ENCODE results near the gene KCNQ5.

Gene KCNQ5

DNA sequence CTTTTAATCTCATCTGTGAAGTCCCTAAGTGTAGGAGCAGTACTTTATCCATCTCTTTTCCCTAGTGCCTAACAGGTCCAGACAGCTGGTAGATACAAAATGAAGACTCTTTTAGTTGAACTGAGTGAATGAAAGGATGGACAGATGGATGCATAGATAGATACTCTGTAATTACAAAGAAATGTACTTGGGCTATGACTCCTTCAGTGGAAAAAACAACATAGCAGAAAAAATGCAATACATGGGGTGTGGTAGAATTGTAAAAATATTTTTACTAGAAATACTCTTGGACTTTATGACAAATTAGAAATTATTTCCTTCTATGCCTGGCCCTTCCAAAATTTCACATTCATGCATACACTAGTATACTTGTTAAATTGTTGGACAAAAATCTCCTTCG lies 29.3 kb downstream of the KCNQ5 start:
- H3K27me3 ChIP-seq (ENCODE audit: insufficient read depth, low read length), result no peaks in the 10 kb centered on the region
- no peak overlapping the region for H4K91ac ChIP-seq (ENCODE audit: low read depth, low read length)
- no peak overlapping the region for H2AK5ac ChIP-seq (ENCODE audit: low read length)
- H2BK12ac ChIP-seq (ENCODE audit: low read length), result no peak overlapping the region
- no peak overlapping the region for H3K4ac ChIP-seq (ENCODE audit: low read depth, low read length)
- H3K36me3 ChIP-seq (ENCODE audit: control insufficient read depth in 1 of 2, insufficient read depth in 2 of 2, low read length in 2 of 2), result no peaks in the 10 kb centered on the region
- no peak overlapping the region for H3K4me2 ChIP-seq (ENCODE audit: low read length)
- peak overlapping the region; percentile 62 for H3K27ac ChIP-seq (ENCODE audit: low read depth, low read length)
- no peak overlapping the region for H3K14ac ChIP-seq (ENCODE audit: low read length)
- no peak overlapping the region for H2BK5ac ChIP-seq (ENCODE audit: low read depth, low read length, poor library complexity)
- H2AFZ ChIP-seq (ENCODE audit: insufficient read depth, low read length, poor library complexity), result no peak overlapping the region
- no peak overlapping the region for H4K8ac ChIP-seq (ENCODE audit: low read depth, low read length)
- no peak overlapping the region for H3K18ac ChIP-seq (ENCODE audit: low read length)
- WGBS (ENCODE audit: extremely low coverage, insufficient coverage, insufficient read length), result no CpG with 5 or more reads among the region's 1 CpG
- H3K23ac ChIP-seq (ENCODE audit: low read length), result no peak overlapping the region
- no peak overlapping the region for H2BK120ac ChIP-seq (ENCODE audit: insufficient read depth, low read length, poor library complexity)
- H3K9me3 ChIP-seq (ENCODE audit: insufficient read depth, low read depth, low read length), result no peaks in the 10 kb centered on the region
- H4K12ac ChIP-seq (ENCODE audit: low read depth, low read length), result no peak overlapping the region
- H3K4me3 ChIP-seq (ENCODE audit: low read depth, low read length), result no peak overlapping the region
- H3K79me2 ChIP-seq (ENCODE audit: control insufficient read depth, insufficient read depth, low read length, poor library complexity), result no peaks in the 10 kb centered on the region
- H3K79me1 ChIP-seq (ENCODE audit: low read length), result peaks cover 4% of the 10 kb centered on the region
- H3K9ac ChIP-seq (ENCODE audit: low read length), result no peak overlapping the region
- peaks cover 0 to 8% of the 10 kb centered on the region in 2 experiments for H3K4me1 ChIP-seq (ENCODE audit: control insufficient read depth in 1 of 2, insufficient read depth in 2 of 2, low read length in 2 of 2)
- DNase-seq, result peak in 1 of 2 donors; percentile 75

GRCh38 chr6:72651967-72652956 lies 30.4 kb downstream of the KCNQ5 start:
- no peaks in the 10 kb centered on the region for H3K27me3 ChIP-seq (ENCODE audit: insufficient read depth, low read length)
- DNase-seq, result peak in 1 of 2 donors; percentile 64
- no peak overlapping the region for H2AK5ac ChIP-seq (ENCODE audit: low read length)
- H3K4me3 ChIP-seq (ENCODE audit: low read depth, low read length), result no peak overlapping the region
- no peak overlapping the region for H3K9ac ChIP-seq (ENCODE audit: low read length)
- H3K4me2 ChIP-seq (ENCODE audit: low read length), result no peak overlapping the region
- H4K8ac ChIP-seq (ENCODE audit: low read depth, low read length), result no peak overlapping the region
- no peak overlapping the region for H4K12ac ChIP-seq (ENCODE audit: low read depth, low read length)
- no peak overlapping the region for H2BK5ac ChIP-seq (ENCODE audit: low read depth, low read length, poor library complexity)
- H3K79me2 ChIP-seq (ENCODE audit: control insufficient read depth, insufficient read depth, low read length, poor library complexity), result no peaks in the 10 kb centered on the region
- no peak overlapping the region for H3K4ac ChIP-seq (ENCODE audit: low read depth, low read length)
- no peak overlapping the region for H3K14ac ChIP-seq (ENCODE audit: low read length)
- H2AFZ ChIP-seq (ENCODE audit: insufficient read depth, low read length, poor library complexity), result no peak overlapping the region
- peak overlapping the region; percentile 64 for H3K27ac ChIP-seq (ENCODE audit: low read depth, low read length)
- H3K9me3 ChIP-seq (ENCODE audit: insufficient read depth, low read depth, low read length), result no peaks in the 10 kb centered on the region
- H3K36me3 ChIP-seq (ENCODE audit: control insufficient read depth in 1 of 2, insufficient read depth in 2 of 2, low read length in 2 of 2), result no peaks in the 10 kb centered on the region
- peak overlapping the region; percentile 65 for H2BK12ac ChIP-seq (ENCODE audit: low read length)
- no CpG with 5 or more reads among the region's 7 CpGs for WGBS (ENCODE audit: extremely low coverage, insufficient coverage, insufficient read length)
- no peak overlapping the region for H3K23ac ChIP-seq (ENCODE audit: low read length)
- H3K4me1 ChIP-seq (ENCODE audit: control insufficient read depth in 1 of 2, insufficient read depth in 2 of 2, low read length in 2 of 2), result peaks cover 0 to 8% of the 10 kb centered on the region in 2 experiments
- no peak overlapping the region for H2BK120ac ChIP-seq (ENCODE audit: insufficient read depth, low read length, poor library complexity)
- H3K79me1 ChIP-seq (ENCODE audit: low read length), result peaks cover 4% of the 10 kb centered on the region
- no peak overlapping the region for H3K18ac ChIP-seq (ENCODE audit: low read length)
- H4K91ac ChIP-seq (ENCODE audit: low read depth, low read length), result no peak overlapping the region

GRCh38 chr6:72653026-72653425 lies 31.2 kb downstream of the KCNQ5 start:
- Histone ChIP-seq H2AK5ac (ENCODE audit: low read length) (no peak overlapping the region), H3K14ac (ENCODE audit: low read length) (no peak overlapping the region), H4K8ac (ENCODE audit: low read depth, low read length) (no peak overlapping the region), H3K79me1 (ENCODE audit: low read length) (peaks cover 4% of the 10 kb centered on the region), H2BK12ac (ENCODE audit: low read length) (no peak overlapping the region), H2AFZ (ENCODE audit: insufficient read depth, low read length, poor library complexity) (no peak overlapping the region), H2BK120ac (ENCODE audit: insufficient read depth, low read length, poor library complexity) (no peak overlapping the region), H3K27me3 (ENCODE audit: insufficient read depth, low read length) (no peaks in the 10 kb centered on the region), H3K18ac (ENCODE audit: low read length) (no peak overlapping the region), H4K91ac (ENCODE audit: low read depth, low read length) (no peak overlapping the region), H3K27ac (ENCODE audit: low read depth, low read length) (no peak overlapping the region), H4K12ac (ENCODE audit: low read depth, low read length) (no peak overlapping the region), H3K79me2 (ENCODE audit: control insufficient read depth, insufficient read depth, low read length, poor library complexity) (no peaks in the 10 kb centered on the region), H3K9me3 (ENCODE audit: insufficient read depth, low read depth, low read length) (no peaks in the 10 kb centered on the region), H3K4me1 (ENCODE audit: control insufficient read depth in 1 of 2, insufficient read depth in 2 of 2, low read length in 2 of 2) (peaks cover 0 to 8% of the 10 kb centered on the region in 2 experiments), H3K4me2 (ENCODE audit: low read length) (no peak overlapping the region), H3K9ac (ENCODE audit: low read length) (no peak overlapping the region), H3K36me3 (ENCODE audit: control insufficient read depth in 1 of 2, insufficient read depth in 2 of 2, low read length in 2 of 2) (no peaks in the 10 kb centered on the region), H3K23ac (ENCODE audit: low read length) (no peak overlapping the region), H3K4ac (ENCODE audit: low read depth, low read length) (no peak overlapping the region), H2BK5ac (ENCODE audit: low read depth, low read length, poor library complexity) (no peak overlapping the region), H3K4me3 (ENCODE audit: low read depth, low read length) (no peak overlapping the region)
- peak in 1 of 2 donors; percentile 45 for DNase-seq
- WGBS (ENCODE audit: extremely low coverage, insufficient coverage, insufficient read length), result no CpG with 5 or more reads among the region's 1 CpG

DNA sequence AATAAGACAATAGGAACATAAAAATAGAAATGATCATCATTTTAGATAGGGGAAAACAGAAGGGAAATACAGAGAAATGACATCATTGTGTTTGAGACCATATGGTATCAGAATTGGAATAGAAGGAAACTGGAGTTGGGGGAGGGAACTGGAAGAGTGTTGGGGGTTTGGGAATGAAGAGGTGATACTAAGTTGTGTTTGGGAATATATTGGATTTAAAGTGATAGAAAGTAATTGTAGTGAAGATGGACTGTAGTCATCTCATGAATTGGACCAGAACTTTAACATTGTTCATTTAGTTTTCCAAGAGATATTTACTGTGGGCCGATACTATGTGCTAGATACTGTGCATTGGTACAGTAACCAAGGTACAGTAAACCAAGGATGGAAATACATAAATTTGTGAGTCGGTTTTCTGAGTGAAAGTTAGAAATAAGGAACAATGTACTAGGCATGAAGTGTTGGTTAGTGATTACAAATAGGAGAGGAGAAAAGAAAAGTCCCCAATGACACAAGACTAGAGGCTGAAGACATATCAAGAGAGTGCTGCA lies 32.3 kb downstream of the KCNQ5 start:
- peaks cover 0 to 5% of the 10 kb centered on the region in 2 experiments for H3K4me1 ChIP-seq (ENCODE audit: control insufficient read depth in 1 of 2, insufficient read depth in 2 of 2, low read length in 2 of 2)
- no peaks in the 10 kb centered on the region for H3K79me2 ChIP-seq (ENCODE audit: control insufficient read depth, insufficient read depth, low read length, poor library complexity)
- no peak overlapping the region for H4K12ac ChIP-seq (ENCODE audit: low read depth, low read length)
- no peak overlapping the region for H2AFZ ChIP-seq (ENCODE audit: insufficient read depth, low read length, poor library complexity)
- WGBS (ENCODE audit: extremely low coverage, insufficient coverage, insufficient read length), result no CpG with 5 or more reads among the region's 2 CpGs
- H2BK12ac ChIP-seq (ENCODE audit: low read length), result no peak overlapping the region
- no peak overlapping the region for H3K4me2 ChIP-seq (ENCODE audit: low read length)
- no peak for DNase-seq
- no peak overlapping the region for H3K4me3 ChIP-seq (ENCODE audit: low read depth, low read length)
- H3K79me1 ChIP-seq (ENCODE audit: low read length), result peaks cover 4% of the 10 kb centered on the region
- H4K8ac ChIP-seq (ENCODE audit: low read depth, low read length), result no peak overlapping the region
- no peak overlapping the region for H3K23ac ChIP-seq (ENCODE audit: low read length)
- no peak overlapping the region for H3K9ac ChIP-seq (ENCODE audit: low read length)
- no peaks in the 10 kb centered on the region for H3K27me3 ChIP-seq (ENCODE audit: insufficient read depth, low read length)
- no peaks in the 10 kb centered on the region for H3K36me3 ChIP-seq (ENCODE audit: control insufficient read depth in 1 of 2, insufficient read depth in 2 of 2, low read length in 2 of 2)
- no peak overlapping the region for H2BK5ac ChIP-seq (ENCODE audit: low read depth, low read length, poor library complexity)
- H3K14ac ChIP-seq (ENCODE audit: low read length), result no peak overlapping the region
- no peak overlapping the region for H2AK5ac ChIP-seq (ENCODE audit: low read length)
- no peak overlapping the region for H3K18ac ChIP-seq (ENCODE audit: low read length)
- H4K91ac ChIP-seq (ENCODE audit: low read depth, low read length), result no peak overlapping the region
- H2BK120ac ChIP-seq (ENCODE audit: insufficient read depth, low read length, poor library complexity), result no peak overlapping the region
- no peaks in the 10 kb centered on the region for H3K9me3 ChIP-seq (ENCODE audit: insufficient read depth, low read depth, low read length)
- H3K4ac ChIP-seq (ENCODE audit: low read depth, low read length), result no peak overlapping the region
- no peak overlapping the region for H3K27ac ChIP-seq (ENCODE audit: low read depth, low read length)
